ENCODE results near the gene PMVK. TPM values are rescaled to one million over a fixed set of nuclear protein-coding genes. Genes with fewer than 3 reads are reported as not detected.
A peak's percentile ranks its signal among the peaks of the same experiment; 100 is the strongest.

PMVK gene
- total and polyA plus RNA-seq, 4 donors, result 18.4 to 48.8 (median 43.4) TPM

GRCh38 chr1:154896771-154897286 is 39.7 kb downstream of the PMVK start:
- no peak overlapping the region for H3K4me3 ChIP-seq
- no peak overlapping the region for H3K27ac ChIP-seq (ENCODE audit: low read depth in 1 of 2, low read length in 1 of 2)
- DNase-seq, result no peak
- TF ChIP-seq, protein P1, sequence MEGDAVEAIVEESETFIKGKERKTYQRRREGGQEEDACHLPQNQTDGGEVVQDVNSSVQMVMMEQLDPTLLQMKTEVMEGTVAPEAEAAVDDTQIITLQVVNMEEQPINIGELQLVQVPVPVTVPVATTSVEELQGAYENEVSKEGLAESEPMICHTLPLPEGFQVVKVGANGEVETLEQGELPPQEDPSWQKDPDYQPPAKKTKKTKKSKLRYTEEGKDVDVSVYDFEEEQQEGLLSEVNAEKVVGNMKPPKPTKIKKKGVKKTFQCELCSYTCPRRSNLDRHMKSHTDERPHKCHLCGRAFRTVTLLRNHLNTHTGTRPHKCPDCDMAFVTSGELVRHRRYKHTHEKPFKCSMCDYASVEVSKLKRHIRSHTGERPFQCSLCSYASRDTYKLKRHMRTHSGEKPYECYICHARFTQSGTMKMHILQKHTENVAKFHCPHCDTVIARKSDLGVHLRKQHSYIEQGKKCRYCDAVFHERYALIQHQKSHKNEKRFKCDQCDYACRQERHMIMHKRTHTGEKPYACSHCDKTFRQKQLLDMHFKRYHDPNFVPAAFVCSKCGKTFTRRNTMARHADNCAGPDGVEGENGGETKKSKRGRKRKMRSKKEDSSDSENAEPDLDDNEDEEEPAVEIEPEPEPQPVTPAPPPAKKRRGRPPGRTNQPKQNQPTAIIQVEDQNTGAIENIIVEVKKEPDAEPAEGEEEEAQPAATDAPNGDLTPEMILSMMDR (IDR thresholded peaks at IDR 0.05; ENCODE audit: control extremely low read depth, extremely low read depth), result no peak
- H3K9me3 ChIP-seq (ENCODE audit: control insufficient read depth in 4 of 4, insufficient read depth in 3 of 4, low read length in 3 of 4), result no peaks in the 10 kb centered on the region
- H3K4me1 ChIP-seq (ENCODE audit: control insufficient read depth in 5 of 5, insufficient read depth in 5 of 5, low read length in 5 of 5), result no peaks in the 10 kb centered on the region
- H3K36me3 ChIP-seq (ENCODE audit: control insufficient read depth in 4 of 4, insufficient read depth in 4 of 4, low read length in 4 of 4), result no peaks in the 10 kb centered on the region
- H3K27me3 ChIP-seq (ENCODE audit: control insufficient read depth in 3 of 3, insufficient read depth in 3 of 3, low read length in 2 of 3), result no peaks in the 10 kb centered on the region
- no peak overlapping the region for H3K9ac ChIP-seq (ENCODE audit: insufficient read depth in 1 of 2, low read length in 2 of 2)
- WGBS, 2 donors, result 73 to 77% methylated on average over 10 of the region's 10 CpGs
- no peak for ATAC-seq (ENCODE audit: insufficient read depth, low FRiP score)

- no peaks in the 10 kb centered on the region for H3K4me1 ChIP-seq (ENCODE audit: control insufficient read depth in 5 of 5, insufficient read depth in 5 of 5, low read length in 5 of 5)
- no peak for ATAC-seq (ENCODE audit: insufficient read depth, low FRiP score)
- WGBS, 2 donors, result 72 to 84% methylated on average over 7 of the region's 7 CpGs
Observed at GRCh38 chr1:154895798-154896197, 40.7 kb downstream of the PMVK start.

GRCh38 chr1:154891452-154891851 is 45.1 kb downstream of the PMVK start:
- no peak for ATAC-seq (ENCODE audit: insufficient read depth, low FRiP score)
- WGBS, 2 donors, result 38 to 42% methylated on average over 1 of the region's 1 CpG
- DNase-seq, result no peak
- Histone ChIP-seq H3K27me3 (ENCODE audit: control insufficient read depth in 3 of 3, insufficient read depth in 3 of 3, low read length in 2 of 3) (no peaks in the 10 kb centered on the region), H3K4me3 (no peak overlapping the region), H3K9ac (ENCODE audit: insufficient read depth in 1 of 2, low read length in 2 of 2) (no peak overlapping the region), H3K9me3 (ENCODE audit: control insufficient read depth in 4 of 4, insufficient read depth in 3 of 4, low read length in 3 of 4) (no peaks in the 10 kb centered on the region), H3K4me1 (ENCODE audit: control insufficient read depth in 5 of 5, insufficient read depth in 5 of 5, low read length in 5 of 5) (peaks cover 0 to 6% (median 0%) of the 10 kb centered on the region in 5 donors), H3K27ac (ENCODE audit: low read depth in 1 of 2, low read length in 1 of 2) (no peak overlapping the region), H3K36me3 (ENCODE audit: control insufficient read depth in 4 of 4, insufficient read depth in 4 of 4, low read length in 4 of 4) (no peaks in the 10 kb centered on the region)
- TF ChIP-seq, protein P1 (IDR thresholded peaks at IDR 0.05; ENCODE audit: control extremely low read depth, extremely low read depth), result no peak

More at GRCh38 chr1:154895798-154896197, 40.7 kb downstream of the PMVK start:
- Histone ChIP-seq H3K9ac (ENCODE audit: insufficient read depth in 1 of 2, low read length in 2 of 2) (no peak overlapping the region), H3K4me3 (no peak overlapping the region), H3K9me3 (ENCODE audit: control insufficient read depth in 4 of 4, insufficient read depth in 3 of 4, low read length in 3 of 4) (no peaks in the 10 kb centered on the region), H3K36me3 (ENCODE audit: control insufficient read depth in 4 of 4, insufficient read depth in 4 of 4, low read length in 4 of 4) (no peaks in the 10 kb centered on the region), H3K27me3 (ENCODE audit: control insufficient read depth in 3 of 3, insufficient read depth in 3 of 3, low read length in 2 of 3) (no peaks in the 10 kb centered on the region), H3K27ac (ENCODE audit: low read depth in 1 of 2, low read length in 1 of 2) (no peak overlapping the region)
- DNase-seq, result peak in 1 of 3 donors; percentile 17
- TF ChIP-seq, protein P1 (IDR thresholded peaks at IDR 0.05; ENCODE audit: control extremely low read depth, extremely low read depth), result no peak

DNA sequence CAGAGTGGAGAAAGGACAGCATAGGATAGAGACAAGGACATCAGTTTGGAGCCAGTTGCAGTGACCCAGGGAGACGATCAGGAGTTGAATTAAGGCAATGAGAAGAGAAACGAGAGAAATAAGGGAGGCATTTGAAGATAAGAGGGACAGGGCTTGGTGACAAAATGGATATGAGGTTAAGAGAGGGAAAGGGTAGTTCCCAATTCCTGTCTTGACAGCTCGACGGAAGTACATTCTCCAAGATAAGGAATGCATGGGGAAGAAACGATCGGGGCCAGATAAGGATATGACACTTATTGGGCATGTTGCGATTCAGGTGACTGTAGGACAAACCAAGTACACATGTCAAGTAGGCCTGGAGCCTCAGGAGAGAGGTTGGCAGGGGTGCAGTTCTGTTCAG is 47.8 kb downstream of the PMVK start:
- TF ChIP-seq, protein P1 (IDR thresholded peaks at IDR 0.05; ENCODE audit: control extremely low read depth, extremely low read depth), result no peak
- 64 to 86% methylated on average over 7 of the region's 7 CpGs for WGBS, 2 donors
- H3K4me1 ChIP-seq (ENCODE audit: control insufficient read depth in 5 of 5, insufficient read depth in 5 of 5, low read length in 5 of 5), result peaks cover 0 to 27% (median 7%) of the 10 kb centered on the region in 5 donors
- ATAC-seq (ENCODE audit: insufficient read depth, low FRiP score) (no peak), DNase-seq (no peak)
- H3K27ac ChIP-seq (ENCODE audit: low read depth in 1 of 2, low read length in 1 of 2), result no peak overlapping the region
- H3K9ac ChIP-seq (ENCODE audit: insufficient read depth in 1 of 2, low read length in 2 of 2), result no peak overlapping the region
- H3K9me3 ChIP-seq (ENCODE audit: control insufficient read depth in 4 of 4, insufficient read depth in 3 of 4, low read length in 3 of 4), result no peaks in the 10 kb centered on the region
- H3K4me3 ChIP-seq, result no peak overlapping the region
- no peaks in the 10 kb centered on the region for H3K27me3 ChIP-seq (ENCODE audit: control insufficient read depth in 3 of 3, insufficient read depth in 3 of 3, low read length in 2 of 3)
- H3K36me3 ChIP-seq (ENCODE audit: control insufficient read depth in 4 of 4, insufficient read depth in 4 of 4, low read length in 4 of 4), result no peaks in the 10 kb centered on the region

All from lung (tissue), 12 donors.